ENCODE measurements around the gene MYOM1. TPM values are rescaled to one million over a fixed set of nuclear protein-coding genes. Genes with fewer than 3 reads are reported as not detected.
"Not testable (repeated sequence)": the region's sequence is repeated elsewhere in the genome, so short reads cannot be mapped to it uniquely, and the experiment has no call there.

MYOM1 gene
- total RNA-seq, 1 donor, result 0.86 TPM

GRCh38 chr18:3223356-3223755 is 3.6 kb upstream of the MYOM1 start:
- no peak for DNase-seq (ENCODE audit: low read depth)
- TF ChIP-seq, protein P1, sequence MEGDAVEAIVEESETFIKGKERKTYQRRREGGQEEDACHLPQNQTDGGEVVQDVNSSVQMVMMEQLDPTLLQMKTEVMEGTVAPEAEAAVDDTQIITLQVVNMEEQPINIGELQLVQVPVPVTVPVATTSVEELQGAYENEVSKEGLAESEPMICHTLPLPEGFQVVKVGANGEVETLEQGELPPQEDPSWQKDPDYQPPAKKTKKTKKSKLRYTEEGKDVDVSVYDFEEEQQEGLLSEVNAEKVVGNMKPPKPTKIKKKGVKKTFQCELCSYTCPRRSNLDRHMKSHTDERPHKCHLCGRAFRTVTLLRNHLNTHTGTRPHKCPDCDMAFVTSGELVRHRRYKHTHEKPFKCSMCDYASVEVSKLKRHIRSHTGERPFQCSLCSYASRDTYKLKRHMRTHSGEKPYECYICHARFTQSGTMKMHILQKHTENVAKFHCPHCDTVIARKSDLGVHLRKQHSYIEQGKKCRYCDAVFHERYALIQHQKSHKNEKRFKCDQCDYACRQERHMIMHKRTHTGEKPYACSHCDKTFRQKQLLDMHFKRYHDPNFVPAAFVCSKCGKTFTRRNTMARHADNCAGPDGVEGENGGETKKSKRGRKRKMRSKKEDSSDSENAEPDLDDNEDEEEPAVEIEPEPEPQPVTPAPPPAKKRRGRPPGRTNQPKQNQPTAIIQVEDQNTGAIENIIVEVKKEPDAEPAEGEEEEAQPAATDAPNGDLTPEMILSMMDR (IDR thresholded peaks at IDR 0.05; ENCODE audit: insufficient read depth, low read depth, low read length), result no peak
- no peak overlapping the region for H3K4me3 ChIP-seq (ENCODE audit: low read depth, low read length)

DNA sequence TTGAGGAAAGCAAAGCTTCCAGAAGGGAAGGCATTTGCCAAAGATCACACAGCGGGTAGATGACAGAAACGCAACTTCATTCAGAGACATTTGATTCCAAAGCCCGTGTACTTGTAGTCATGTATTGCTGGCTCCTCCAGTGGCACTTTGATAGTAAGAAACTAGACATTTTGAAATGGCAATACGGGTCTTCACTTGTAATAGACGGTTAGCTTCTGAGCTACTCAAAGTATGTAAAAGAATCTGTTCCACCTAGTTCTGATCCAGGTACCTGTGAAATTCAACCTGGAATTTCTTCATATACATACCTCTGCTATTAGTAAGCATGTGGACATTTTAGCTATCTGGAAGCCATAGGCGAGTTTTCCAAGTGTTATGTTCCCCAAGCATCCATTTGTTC is 1.7 kb upstream of the MYOM1 start:
- no peak overlapping the region for H3K4me3 ChIP-seq (ENCODE audit: low read depth, low read length)
- TF ChIP-seq, protein P1 (IDR thresholded peaks at IDR 0.05; ENCODE audit: insufficient read depth, low read depth, low read length), result no peak
- DNase-seq (ENCODE audit: low read depth), result no peak

DNA sequence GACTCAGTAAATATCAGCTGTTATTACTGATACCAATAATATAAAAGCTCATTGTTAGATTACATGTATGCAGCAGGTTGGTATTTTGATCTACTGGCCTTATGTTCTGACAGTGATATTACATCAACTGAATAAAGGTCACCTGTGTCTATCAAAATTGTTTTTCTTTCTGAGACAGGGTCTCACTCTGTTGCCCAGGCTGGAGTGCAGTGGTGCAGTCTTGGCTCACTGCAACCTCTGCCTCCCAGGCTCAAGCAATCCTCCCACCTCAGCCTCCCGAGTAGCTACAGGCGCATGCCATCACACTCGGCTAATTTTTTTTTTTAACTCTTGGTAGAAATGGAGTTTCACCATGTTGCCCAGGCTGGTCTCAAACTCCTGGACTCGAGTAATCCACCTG is 1.1 kb upstream of the MYOM1 start:
- H3K4me3 ChIP-seq (ENCODE audit: low read depth, low read length), result not testable (repeated sequence)

GRCh38 chr18:3219241-3219630 is 532 bp downstream of the MYOM1 start:
- TF ChIP-seq, protein P1 (IDR thresholded peaks at IDR 0.05; ENCODE audit: insufficient read depth, low read depth, low read length), result no peak
- H3K4me3 ChIP-seq (ENCODE audit: low read depth, low read length), result no peak overlapping the region
- no peak for DNase-seq (ENCODE audit: low read depth)

More for the DNA sequence above, 1.1 kb upstream of the MYOM1 start:
- DNase-seq (ENCODE audit: low read depth), result not testable (repeated sequence)

- no peak overlapping the region for H3K4me3 ChIP-seq (ENCODE audit: low read depth, low read length)
- TF ChIP-seq, protein P1 (IDR thresholded peaks at IDR 0.05; ENCODE audit: insufficient read depth, low read depth, low read length), result no peak
- no peak for DNase-seq (ENCODE audit: low read depth)
Measured at GRCh38 chr18:3218819-3219218, 949 bp downstream of the MYOM1 start.

- H3K4me3 ChIP-seq (ENCODE audit: low read depth, low read length), result no peak overlapping the region
- no peak for DNase-seq (ENCODE audit: low read depth)
- TF ChIP-seq, protein P1 (IDR thresholded peaks at IDR 0.05; ENCODE audit: insufficient read depth, low read depth, low read length), result no peak
Measured at GRCh38 chr18:3217948-3218647, 1.7 kb downstream of the MYOM1 start.

- DNase-seq (ENCODE audit: low read depth), result no peak
- TF ChIP-seq, protein P1 (IDR thresholded peaks at IDR 0.05; ENCODE audit: insufficient read depth, low read depth, low read length), result no peak
- H3K4me3 ChIP-seq (ENCODE audit: low read depth, low read length), result no peak overlapping the region
Measured at GRCh38 chr18:3216987-3217386, 2.8 kb downstream of the MYOM1 start.

All from fibroblast of villous mesenchyme (primary cell).